HCT116 (cell line): ENCODE results near the gene HMGCL.

Experiments
- ATF3 ChIP-seq: IDR thresholded peaks from 2 replicates; pipeline ENCODE4 v1.6.1; 2012
- CBX3 ChIP-seq: IDR thresholded peaks from 2 replicates; pipeline ENCODE4 v1.6.1; 2012; ENCODE audit warnings: low read depth
- CTCF ChIP-seq, 3 experiments: fragments of 200-600 bp in 1 of 3; sonication (generic) in 1 of 3; IDR thresholded peaks in 2 of 3; conservative IDR thresholded peaks in 1 of 3; 2 replicates each; pipeline ENCODE4 v1.5.1; 2012 to 2017; ENCODE audit warnings: low read depth in 2 of 3, low read length in 2 of 3, antibody characterized with exemption in 1 of 3, borderline replicate concordance in 1 of 3, control low read depth in 1 of 3, mild to moderate bottlenecking in 1 of 3, mixed read lengths in 1 of 3, mixed run types in 1 of 3, moderate library complexity in 1 of 3; ENCODE audit not compliant: insufficient read depth in 1 of 3
- EZH2 ChIP-seq: fragments of 200-600 bp; sonication (generic); IDR thresholded peaks from 2 replicates; pipeline ENCODE4 v1.6.1; 2017; ENCODE audit warnings: antibody characterized with exemption, mixed run types
- EZH2phosphoT487 ChIP-seq: fragments of 200-600 bp; IDR thresholded peaks from 2 replicates; pipeline ENCODE4 v1.6.1; 2018; ENCODE audit warnings: antibody characterized with exemption, borderline replicate concordance
- MAX ChIP-seq: IDR thresholded peaks from 2 replicates; pipeline ENCODE4 v1.6.1; 2012
- POLR2A ChIP-seq: IDR thresholded peaks from 2 replicates; pipeline ENCODE4 v1.7.0; 2011; ENCODE audit warnings: borderline replicate concordance; ENCODE audit not compliant: insufficient read depth, insufficient read length; ENCODE audit errors: extremely low read depth
- POLR2AphosphoS5 ChIP-seq: IDR thresholded peaks from 2 replicates; pipeline ENCODE4 v1.6.1; 2011; ENCODE audit warnings: mild to moderate bottlenecking, low read depth, low read length, moderate library complexity
- RAD21 ChIP-seq: IDR thresholded peaks from 2 replicates; pipeline ENCODE4 v1.6.1; 2012; ENCODE audit warnings: low read depth, mild to moderate bottlenecking
- REST ChIP-seq: IDR thresholded peaks from 2 replicates; pipeline ENCODE4 v1.6.1; 2012; ENCODE audit warnings: low read depth
- SIN3A ChIP-seq: IDR thresholded peaks from 2 replicates; pipeline ENCODE4 v1.6.1; 2012; ENCODE audit warnings: low read depth
- SP1 ChIP-seq: IDR thresholded peaks from 2 replicates; pipeline ENCODE4 v1.6.1; 2012; ENCODE audit warnings: low read depth
- TCF7L2 ChIP-seq: IDR thresholded peaks from 2 replicates; pipeline ENCODE4 v1.7.0; 2011; ENCODE audit warnings: borderline replicate concordance, inconsistent platforms; ENCODE audit not compliant: insufficient read depth, insufficient read length; ENCODE audit errors: extremely low read depth

- TF ChIP-seq POLR2A: no peak
- TF ChIP-seq EZH2phosphoT487: no peak
- no peak for TF ChIP-seq CTCF (IDR thresholded peaks at IDR 0.05 in 2 of 3, conservative IDR thresholded peaks at IDR 0.05 in 1 of 3; ENCODE audit: borderline replicate concordance in 1 of 3, insufficient read depth in 1 of 3, low read depth in 2 of 3, low read length in 2 of 3)
- no peak for TF ChIP-seq ATF3
- TF ChIP-seq MAX: no peak
- TF ChIP-seq REST: no peak
- no peak for TF ChIP-seq SP1
- TF ChIP-seq CBX3: no peak
- TF ChIP-seq TCF7L2: no peak
- TF ChIP-seq RAD21: no peak
- no peak for TF ChIP-seq SIN3A
- TF ChIP-seq POLR2AphosphoS5: no peak
- TF ChIP-seq EZH2: no peak
Observed at GRCh38 chr1:23805025-23805424, 20.2 kb downstream of the HMGCL start.
